ENCODE data around the gene PRC1. TPM values are rescaled to one million over a fixed set of nuclear protein-coding genes. Genes with fewer than 3 reads are reported as not detected.

The PRC1 gene
- total RNA-seq, 1 donor = 17.7 TPM

- Histone ChIP-seq H3K27me3 (ENCODE audit: insufficient read depth, low read length) (no peaks in the 10 kb centered on the region), H3K36me3 (ENCODE audit: insufficient read depth, low read length) (peaks cover 49% of the 10 kb centered on the region), H3K9me3 (ENCODE audit: low read depth, low read length) (no peaks in the 10 kb centered on the region), H3K79me2 (ENCODE audit: insufficient read depth, low read length) (peaks cover 11% of the 10 kb centered on the region), H3K4me3 (ENCODE audit: insufficient read depth, low read length) (no peak overlapping the region), H4K20me1 (ENCODE audit: insufficient read depth, low read length) (no peaks in the 10 kb centered on the region), H3K4me1 (ENCODE audit: insufficient read depth, low read length) (no peaks in the 10 kb centered on the region), H3K4me2 (ENCODE audit: insufficient read depth, low read length) (no peak overlapping the region), H2AFZ (ENCODE audit: low read length) (no peak overlapping the region), H3K27ac (ENCODE audit: low read depth, low read length) (no peak overlapping the region)
- DNase-seq (ENCODE audit: insufficient read length, low spot score, missing footprints) = no peak
- no peak for TF ChIP-seq CTCF (IDR thresholded peaks at IDR 0.05; ENCODE audit: extremely low read depth, low read depth, low read length)
These were observed 27.1 kb downstream of the PRC1 start for GRCh38 chr15:90967206-90967605.

GRCh38 chr15:90966262-90966661, 28.1 kb downstream of the PRC1 start:
- no peak overlapping the region for H3K4me2 ChIP-seq (ENCODE audit: insufficient read depth, low read length)
- H2AFZ ChIP-seq (ENCODE audit: low read length) = no peak overlapping the region
- H3K27me3 ChIP-seq (ENCODE audit: insufficient read depth, low read length) = no peaks in the 10 kb centered on the region
- H3K79me2 ChIP-seq (ENCODE audit: insufficient read depth, low read length) = peaks cover 14% of the 10 kb centered on the region
- H4K20me1 ChIP-seq (ENCODE audit: insufficient read depth, low read length) = no peaks in the 10 kb centered on the region
- no peak overlapping the region for H3K4me3 ChIP-seq (ENCODE audit: insufficient read depth, low read length)
- H3K36me3 ChIP-seq (ENCODE audit: insufficient read depth, low read length) = peaks cover 58% of the 10 kb centered on the region
- no peaks in the 10 kb centered on the region for H3K9me3 ChIP-seq (ENCODE audit: low read depth, low read length)
- DNase-seq (ENCODE audit: insufficient read length, low spot score, missing footprints) = no peak
- H3K4me1 ChIP-seq (ENCODE audit: insufficient read depth, low read length) = no peaks in the 10 kb centered on the region
- H3K27ac ChIP-seq (ENCODE audit: low read depth, low read length) = no peak overlapping the region
- TF ChIP-seq CTCF (IDR thresholded peaks at IDR 0.05; ENCODE audit: extremely low read depth, low read depth, low read length) = no peak

GRCh38 chr15:90962021-90962420, 32.3 kb downstream of the PRC1 start:
- Histone ChIP-seq H3K4me1 (ENCODE audit: insufficient read depth, low read length) (peaks cover 10% of the 10 kb centered on the region), H3K36me3 (ENCODE audit: insufficient read depth, low read length) (peaks cover 42% of the 10 kb centered on the region), H3K27me3 (ENCODE audit: insufficient read depth, low read length) (no peaks in the 10 kb centered on the region), H4K20me1 (ENCODE audit: insufficient read depth, low read length) (no peaks in the 10 kb centered on the region), H3K4me3 (ENCODE audit: insufficient read depth, low read length) (no peak overlapping the region), H3K27ac (ENCODE audit: low read depth, low read length) (no peak overlapping the region), H2AFZ (ENCODE audit: low read length) (no peak overlapping the region), H3K79me2 (ENCODE audit: insufficient read depth, low read length) (peaks cover 25% of the 10 kb centered on the region), H3K9me3 (ENCODE audit: low read depth, low read length) (no peaks in the 10 kb centered on the region), H3K4me2 (ENCODE audit: insufficient read depth, low read length) (no peak overlapping the region)
- no peak for DNase-seq (ENCODE audit: insufficient read length, low spot score, missing footprints)
- no peak for TF ChIP-seq CTCF (IDR thresholded peaks at IDR 0.05; ENCODE audit: extremely low read depth, low read depth, low read length)

- DNase-seq (ENCODE audit: insufficient read length, low spot score, missing footprints) = no peak
- Histone ChIP-seq H4K20me1 (ENCODE audit: insufficient read depth, low read length) (no peaks in the 10 kb centered on the region), H3K4me3 (ENCODE audit: insufficient read depth, low read length) (no peak overlapping the region), H3K36me3 (ENCODE audit: insufficient read depth, low read length) (peaks cover 32% of the 10 kb centered on the region), H2AFZ (ENCODE audit: low read length) (no peak overlapping the region), H3K79me2 (ENCODE audit: insufficient read depth, low read length) (peaks cover 27% of the 10 kb centered on the region), H3K27ac (ENCODE audit: low read depth, low read length) (no peak overlapping the region), H3K27me3 (ENCODE audit: insufficient read depth, low read length) (no peaks in the 10 kb centered on the region), H3K4me1 (ENCODE audit: insufficient read depth, low read length) (peaks cover 20% of the 10 kb centered on the region), H3K9me3 (ENCODE audit: low read depth, low read length) (no peaks in the 10 kb centered on the region), H3K4me2 (ENCODE audit: insufficient read depth, low read length) (no peak overlapping the region)
- TF ChIP-seq CTCF (IDR thresholded peaks at IDR 0.05; ENCODE audit: extremely low read depth, low read depth, low read length) = no peak
These were observed 33.8 kb downstream of the PRC1 start for GRCh38 chr15:90960298-90961091.
